PC-3 (cell line): ENCODE data around the gene PROX1. TPM values are rescaled to one million over a fixed set of nuclear protein-coding genes. Genes with fewer than 3 reads are reported as not detected.

Experiments
- ATAC-seq: fragments of 200-7000 bp; cut with Tn5 transposase; 2 replicates; pipeline ENCODE4 v1.9.1; 2020; ENCODE audit warnings: mild to moderate bottlenecking, moderate library complexity
- BruUV-seq: library from RNA; stranded (reverse); fragments of 400-500 nt; replicated peaks from 2 replicates; lab custom pipeline; 2021; lab: Mats Ljungman, UMichigan
- CTCF ChIA-PET: fragments of 300-600 bp; sonication (Branson Sonifier 250); formaldehyde crosslinking; loops from one replicate; lab custom pipeline; 2022; ENCODE audit warnings: antibody characterized with exemption; lab: Charles Lee
- POLR2A ChIA-PET: fragments of 300-600 bp; sonication (Branson Sonifier 250); formaldehyde crosslinking; loops from one replicate; lab custom pipeline; 2022; ENCODE audit warnings: antibody characterized with exemption; ENCODE audit not compliant: unreplicated experiment; lab: Charles Lee
- DNase-seq: peaks from one replicate; pipeline ENCODE4 v3.0.0-alpha.2; 2015
- H2AFZ ChIP-seq: fragments of 300-600 bp; sonication (generic); 2 replicates; pipeline ENCODE4 v1.6.0; 2016; ENCODE audit warnings: antibody characterized with exemption, low read length
- H3F3A ChIP-seq: fragments of 300-600 bp; sonication (generic); one replicate; pipeline ENCODE4 v1.6.0; 2017; ENCODE audit warnings: antibody characterized with exemption, low read length, control low read depth, mild to moderate bottlenecking; ENCODE audit not compliant: unreplicated experiment
- H3K27ac ChIP-seq: fragments of 300-600 bp; sonication (generic); 2 replicates; pipeline ENCODE4 v1.5.1; 2016; ENCODE audit warnings: mild to moderate bottlenecking, low read length
- H3K27me3 ChIP-seq: fragments of 300-600 bp; sonication (generic); 2 replicates; pipeline ENCODE4 v1.6.1; 2016; ENCODE audit warnings: low read length, mixed read lengths
- H3K36me3 ChIP-seq: fragments of 300-600 bp; sonication (generic); 2 replicates; pipeline ENCODE4 v1.6.1; 2016; ENCODE audit warnings: low read depth, mixed run types, low read length, mixed read lengths
- H3K4me1 ChIP-seq: fragments of 300-600 bp; sonication (generic); 2 replicates; pipeline ENCODE4 v1.5.1; 2016; ENCODE audit warnings: low read length; ENCODE audit not compliant: insufficient read depth
- H3K4me2 ChIP-seq: fragments of 300-600 bp; sonication (generic); 2 replicates; pipeline ENCODE4 v1.6.0; 2016; ENCODE audit warnings: low read length
- H3K4me3 ChIP-seq: fragments of 300-600 bp; sonication (generic); 2 replicates; pipeline ENCODE4 v1.5.1; 2016; ENCODE audit warnings: mild to moderate bottlenecking, low read length, mixed read lengths
- H3K79me2 ChIP-seq: fragments of 300-600 bp; sonication (generic); 2 replicates; pipeline ENCODE4 v1.6.1; 2017; ENCODE audit warnings: low read length, mixed read lengths
- H3K9ac ChIP-seq: fragments of 300-600 bp; sonication (generic); 2 replicates; pipeline ENCODE4 v1.6.0; 2016; ENCODE audit warnings: mild to moderate bottlenecking, low read length
- H3K9me2 ChIP-seq: fragments of 300-600 bp; sonication (generic); replicated peaks from 2 replicates; pipeline ENCODE4 v1.6.1; 2016; ENCODE audit warnings: mixed run types, low read length, mixed read lengths
- H3K9me3 ChIP-seq: fragments of 300-600 bp; sonication (generic); 2 replicates; pipeline ENCODE4 v1.6.1; 2016; ENCODE audit warnings: low read length, mixed read lengths
- H4K20me1 ChIP-seq: fragments of 300-600 bp; sonication (generic); 2 replicates; pipeline ENCODE4 v1.6.1; 2016; ENCODE audit warnings: low read length, mixed read lengths
- CTCF ChIP-seq: fragments of 300-600 bp; sonication (generic); conservative IDR thresholded peaks from 2 replicates; pipeline ENCODE4 v1.5.1; 2017; ENCODE audit warnings: antibody characterized with exemption, low read depth, mild to moderate bottlenecking, low read length
- EZH2 ChIP-seq: fragments of 300-600 bp; sonication (generic); IDR thresholded peaks from one replicate; pipeline ENCODE4 v1.6.1; 2017; ENCODE audit warnings: antibody characterized with exemption, mild to moderate bottlenecking, low read length; ENCODE audit not compliant: unreplicated experiment
- EZH2phosphoT487 ChIP-seq: fragments of 300-600 bp; sonication (generic); IDR thresholded peaks from 2 replicates; pipeline ENCODE4 v1.6.1; 2018; ENCODE audit warnings: mild to moderate bottlenecking, antibody characterized with exemption, low read length, borderline replicate concordance
- intact Hi-C: fragments of 100-400 bp; cut with micrococcal nuclease; formaldehyde crosslinking; loops from 2 replicates; pipeline ENCODE4 v1.9.0; 2023
- total RNA-seq: library from RNA; depleted of rRNA; stranded (reverse); fragments of >200 nt; gene quantifications from 2 replicates; pipeline ENCODE4 v1.2.3, GENCODE V29; 2014

PROX1 gene
- total RNA-seq, 1 experiment from 2014 or later = not detected

GRCh38 chr1:213985209-213986019 lies 2.4 kb upstream of the PROX1 start:
- peaks cover 94% of the 10 kb centered on the region for H3K27me3 ChIP-seq
- H2AFZ ChIP-seq = no peak overlapping the region
- H3K4me3 ChIP-seq = no peak overlapping the region
- ChIA-PET CTCF (no interaction called here), POLR2A (no interaction called here)
- BruUV-seq = no TSS peak
- H3K9me3 ChIP-seq = no peaks in the 10 kb centered on the region
- H3K4me2 ChIP-seq = no peak overlapping the region
- H3K9me2 ChIP-seq = no peaks in the 10 kb centered on the region
- no peaks in the 10 kb centered on the region for H3K4me1 ChIP-seq
- no peaks in the 10 kb centered on the region for H3K79me2 ChIP-seq
- DNase-seq (no peak), ATAC-seq (no peak)
- H3K36me3 ChIP-seq = no peaks in the 10 kb centered on the region
- H4K20me1 ChIP-seq = no peaks in the 10 kb centered on the region
- H3K9ac ChIP-seq = no peak overlapping the region
- H3F3A ChIP-seq = no peaks in the 10 kb centered on the region
- H3K27ac ChIP-seq = no peak overlapping the region
- TF ChIP-seq CTCF = no peak
- no peak for TF ChIP-seq EZH2phosphoT487
- peak; percentile 70 for TF ChIP-seq EZH2
- intact Hi-C loops = loop anchor here (2.0 to 10.0 kb wide), 3 partner anchors 117 to 741 kb away; no protein-coding TSS in a partner anchor

DNA sequence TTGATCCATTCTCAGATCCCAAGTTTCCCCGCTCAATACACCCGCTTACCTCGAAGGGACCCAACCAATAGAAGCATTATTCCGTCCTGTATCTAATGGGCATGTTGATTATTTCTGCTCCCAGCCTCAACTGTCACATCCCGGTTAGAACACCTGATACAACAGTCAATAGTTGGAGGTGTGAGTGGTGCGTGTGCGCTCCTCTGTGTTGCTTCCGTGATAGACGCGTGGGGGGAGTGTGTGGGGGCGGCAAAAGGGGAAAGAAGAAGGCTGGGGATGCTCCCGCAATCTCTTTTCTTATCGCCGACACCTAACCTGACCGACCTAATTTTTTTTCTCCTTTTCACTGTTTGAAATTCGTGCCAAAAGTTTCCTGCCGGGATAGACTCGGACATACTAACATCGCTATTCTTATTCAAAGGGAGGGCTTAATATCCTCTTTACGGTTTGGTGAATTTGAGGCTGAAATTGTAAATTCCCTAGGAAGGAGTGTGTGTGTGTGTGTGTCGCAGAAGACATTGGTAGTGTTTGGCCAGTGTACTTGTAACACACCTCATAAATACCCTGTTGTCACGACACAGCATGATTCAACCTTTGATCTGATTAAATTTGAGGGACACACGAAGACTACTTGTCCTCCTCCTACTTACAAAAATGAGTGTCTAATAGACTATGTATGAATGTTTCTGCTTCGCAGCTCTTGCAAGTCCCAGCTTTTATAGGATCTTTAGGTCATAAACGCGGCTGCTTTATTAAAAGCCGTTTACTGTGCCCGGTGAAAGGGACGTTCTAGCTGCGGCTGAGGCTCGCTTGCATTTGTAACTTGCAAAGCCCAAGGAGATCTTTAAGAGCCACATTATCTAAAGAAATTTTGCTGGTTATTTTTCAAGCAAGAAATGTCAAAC lies 1.5 kb upstream of the PROX1 start:
- CTCF ChIA-PET = no interaction called here

More for the DNA sequence above, 1.5 kb upstream of the PROX1 start:
- DNase-seq (peak; percentile 22), ATAC-seq (no peak)
- H3K27ac ChIP-seq = no peak overlapping the region
- peak overlapping the region; percentile 76; the same call in 1 of the 2 replicates for H3K4me2 ChIP-seq
- H3K9me3 ChIP-seq = no peaks in the 10 kb centered on the region
- no peaks in the 10 kb centered on the region for H3K9me2 ChIP-seq
- POLR2A ChIA-PET = no interaction called here
- H3K9ac ChIP-seq = no peak overlapping the region
- TF ChIP-seq EZH2phosphoT487 (no peak; the same call in 1 of the 2 replicates), CTCF (no peak), EZH2 (peak; percentile 77)
- H3K79me2 ChIP-seq = no peaks in the 10 kb centered on the region
- 0 out of 2 replicates have a peak overlapping the region, but pooled peaks have one; percentile 70 for H3K4me3 ChIP-seq
- no peak overlapping the region for H2AFZ ChIP-seq
- no TSS peak for BruUV-seq
- intact Hi-C loops = loop anchor here (2.0 to 10.0 kb wide), 3 partner anchors 116 to 741 kb away; no protein-coding TSS in a partner anchor
- no peaks in the 10 kb centered on the region for H3F3A ChIP-seq
- H3K4me1 ChIP-seq = no peaks in the 10 kb centered on the region
- H4K20me1 ChIP-seq = no peaks in the 10 kb centered on the region
- H3K36me3 ChIP-seq = no peaks in the 10 kb centered on the region
- H3K27me3 ChIP-seq = peaks cover 94% of the 10 kb centered on the region
